Activated CD8-positive, alpha-beta memory T cell treated with anti-CD3 and anti-CD28 coated beads for 4 hours (primary cell): ENCODE measurements around the gene RCAN3.

Source experiments
- DNase-seq, 2 donors: peaks; one replicate each; pipeline ENCODE4 v3.0.0-alpha.2; 2020; ENCODE audit warnings: low read depth in 2 of 2

RCAN3 gene

GRCh38 chr1:24578846-24579245 is 76.2 kb downstream of the RCAN3 start:
- DNase-seq: no peak

DNA sequence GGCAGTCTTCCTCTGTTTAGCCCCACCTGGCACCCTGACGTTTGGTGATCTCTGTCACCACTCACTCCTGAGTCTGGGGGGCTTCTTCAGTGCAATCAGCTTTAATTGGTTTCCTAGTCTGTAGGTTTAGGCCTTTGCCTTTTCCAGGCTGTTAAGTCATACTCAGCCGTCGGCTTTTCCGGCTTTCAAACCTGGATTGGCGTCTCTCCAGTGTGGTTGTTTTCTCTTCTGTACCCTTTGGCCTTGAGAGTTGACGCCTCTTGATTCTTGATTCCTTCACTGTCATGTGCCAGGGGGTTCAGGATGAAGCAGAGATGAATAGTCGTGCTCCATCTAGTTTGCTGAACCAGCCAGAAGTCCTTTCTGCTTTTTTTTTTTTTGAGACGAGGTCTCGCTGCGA is 78.1 kb downstream of the RCAN3 start:
- DNase-seq: no peak

GRCh38 chr1:24584171-24584647 is 81.6 kb downstream of the RCAN3 start:
- no peak for DNase-seq

DNA sequence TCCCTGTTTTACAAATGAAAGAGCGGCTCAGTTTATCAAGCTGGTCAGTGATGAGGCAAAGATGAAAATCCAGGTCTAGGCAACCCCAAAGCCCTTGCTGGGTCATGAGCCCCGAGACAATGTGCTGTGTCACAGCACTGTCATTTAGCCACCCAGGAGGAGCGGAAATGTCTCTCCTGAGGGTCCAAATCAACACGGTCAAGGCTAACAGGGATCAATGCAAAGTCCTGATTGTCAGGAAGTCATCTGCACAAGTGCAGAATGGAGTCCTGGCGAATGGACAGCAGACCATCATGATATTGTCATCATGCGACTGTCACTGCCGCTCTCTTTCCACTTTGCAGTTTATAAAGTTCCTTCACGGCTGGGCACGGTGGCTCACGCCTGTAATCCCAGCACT is 83.5 kb downstream of the RCAN3 start:
- no peak for DNase-seq

DNA sequence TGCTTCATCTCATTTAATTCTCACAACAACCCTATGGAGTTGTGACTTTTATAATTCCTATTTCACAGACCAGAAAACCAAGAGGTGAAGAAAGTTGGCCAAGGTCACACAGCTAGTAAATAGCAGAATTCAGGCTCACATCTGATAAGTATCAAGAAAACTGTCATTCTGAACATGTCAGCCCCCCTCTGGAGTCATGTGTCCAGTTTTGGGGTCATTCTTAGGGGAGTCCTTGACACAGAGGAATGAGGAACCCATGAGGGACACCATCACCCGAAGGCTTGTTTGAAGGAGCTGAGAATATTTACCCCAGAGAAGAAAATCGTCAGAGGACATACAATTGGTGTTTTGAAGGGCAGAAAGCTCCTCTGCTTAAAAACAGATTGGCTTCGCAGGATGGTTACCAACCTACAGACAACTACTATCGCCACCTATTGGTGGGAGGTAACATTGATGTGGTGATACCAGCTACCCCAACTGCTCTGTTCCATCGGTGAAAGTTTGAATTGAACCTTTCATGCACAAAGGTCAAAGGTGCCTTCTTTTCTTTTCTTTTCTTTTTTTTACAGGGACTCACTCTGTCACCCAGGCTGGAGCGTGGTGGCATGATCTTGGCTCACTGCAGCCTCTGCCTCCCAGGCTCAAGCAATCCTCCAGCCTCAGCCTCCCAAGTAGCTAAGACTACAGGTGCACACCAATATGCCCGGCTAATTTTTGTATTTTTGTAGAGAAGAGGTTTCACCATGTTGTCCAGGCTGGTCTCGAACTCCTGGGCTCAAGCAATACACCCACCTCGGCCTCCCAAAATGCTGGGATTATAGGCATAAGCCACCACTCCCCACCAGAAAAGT is 84.6 kb downstream of the RCAN3 start:
- peak; percentile 23 to 25 for DNase-seq

- DNase-seq: no peak
These were observed 85.9 kb downstream of the RCAN3 start for GRCh38 chr1:24588573-24588972.

GRCh38 chr1:24589200-24589599 is 86.6 kb downstream of the RCAN3 start:
- no peak for DNase-seq
